D341Med (cell line): ENCODE data around the gene ZNF311.
"Not testable (repeated sequence)": the region's sequence is repeated elsewhere in the genome, so short reads cannot be mapped to it uniquely, and the experiment has no call there.

ENCODE experiments used
- DNase-seq: peaks from one replicate; pipeline ENCODE4 v3.0.0; 2012; ENCODE audit warnings: low spot score

ZNF311 gene

DNA sequence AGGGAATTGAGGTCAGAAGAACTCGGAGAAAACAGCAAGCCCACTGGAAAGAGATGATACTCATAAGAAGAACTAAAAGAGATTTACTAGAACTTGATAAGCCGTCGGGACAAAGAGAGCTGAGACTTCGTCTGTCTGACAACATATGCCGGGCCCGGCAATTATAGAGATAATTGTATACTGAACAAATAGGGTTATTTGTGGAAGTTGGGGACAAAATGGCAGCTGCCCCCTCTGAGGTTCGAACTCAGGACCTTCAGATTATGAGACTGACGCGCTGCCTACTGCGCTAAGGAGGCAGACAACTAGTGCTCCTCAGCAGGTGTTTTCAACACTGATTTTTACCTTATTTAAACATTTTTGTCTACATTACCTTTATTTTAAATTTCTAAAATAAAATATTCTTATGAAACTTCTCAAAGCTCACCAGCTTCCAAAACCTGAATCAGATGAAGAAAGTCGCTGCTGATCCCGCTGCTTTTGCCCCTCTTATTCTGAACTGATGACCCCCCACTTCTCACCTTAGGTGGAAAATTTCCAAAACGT, 52.0 kb downstream of the ZNF311 start:
- peak; percentile 71 for DNase-seq

DNA sequence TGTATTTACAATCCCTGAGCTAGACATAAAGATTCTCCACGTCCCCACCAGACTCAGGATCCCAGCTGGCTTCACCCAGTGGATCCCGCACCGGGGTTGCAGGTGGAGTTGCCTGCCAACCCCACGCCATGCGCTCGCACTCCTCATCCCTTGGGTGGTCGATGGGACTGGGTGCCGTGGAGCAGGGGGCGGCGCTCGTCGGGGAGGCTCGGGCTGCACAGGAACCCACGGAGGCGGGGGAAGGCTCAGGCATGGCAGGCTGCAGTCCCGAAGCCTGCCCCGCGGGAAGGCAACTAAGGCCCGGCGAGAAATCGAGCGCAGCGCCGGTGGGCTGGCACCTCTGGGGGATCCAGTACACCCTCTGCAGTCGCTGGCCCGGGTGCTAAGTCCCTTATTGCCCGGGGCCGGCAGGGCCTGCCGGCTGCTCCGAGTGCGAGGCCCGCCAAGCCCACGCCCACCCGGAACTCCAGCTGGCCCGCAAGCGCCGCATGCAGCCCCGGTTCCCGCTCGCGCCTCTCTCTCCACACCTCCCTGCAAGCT, 55.4 kb downstream of the ZNF311 start:
- DNase-seq: not testable (repeated sequence)

DNA sequence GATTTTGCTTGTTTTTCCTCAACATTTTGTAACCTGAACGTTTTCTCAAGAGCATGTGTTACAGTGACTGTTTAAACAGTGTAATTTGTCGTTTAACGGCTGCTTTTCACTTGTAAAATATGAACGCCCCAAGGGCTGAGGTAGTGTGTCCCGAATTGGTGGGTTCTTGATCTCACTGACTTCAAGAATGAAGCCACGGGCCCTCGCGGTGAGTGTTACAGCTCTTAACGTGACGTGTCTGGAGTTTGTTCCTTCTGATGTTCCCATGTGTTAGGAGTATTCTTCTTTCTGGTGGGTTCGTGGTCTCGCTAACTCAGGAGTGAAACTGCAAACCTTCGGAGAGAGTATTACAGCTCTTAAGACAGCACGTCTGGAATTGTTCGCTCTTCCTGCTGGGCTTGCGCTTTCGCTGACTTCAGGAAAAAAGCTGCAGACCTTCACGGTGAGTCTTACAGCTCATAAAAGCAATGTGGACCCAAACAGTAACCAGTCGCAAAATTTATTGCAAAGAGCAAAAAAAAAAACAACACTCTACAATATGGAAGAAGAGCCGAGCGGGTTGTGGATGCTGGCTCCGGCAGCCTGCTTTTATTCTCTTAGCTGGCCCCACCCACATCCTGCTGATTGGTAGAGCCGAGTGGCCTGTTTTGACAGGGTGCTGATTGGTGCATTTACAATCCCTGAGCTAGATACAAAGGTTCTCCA, 56.2 kb downstream of the ZNF311 start:
- DNase-seq: no peak

DNA sequence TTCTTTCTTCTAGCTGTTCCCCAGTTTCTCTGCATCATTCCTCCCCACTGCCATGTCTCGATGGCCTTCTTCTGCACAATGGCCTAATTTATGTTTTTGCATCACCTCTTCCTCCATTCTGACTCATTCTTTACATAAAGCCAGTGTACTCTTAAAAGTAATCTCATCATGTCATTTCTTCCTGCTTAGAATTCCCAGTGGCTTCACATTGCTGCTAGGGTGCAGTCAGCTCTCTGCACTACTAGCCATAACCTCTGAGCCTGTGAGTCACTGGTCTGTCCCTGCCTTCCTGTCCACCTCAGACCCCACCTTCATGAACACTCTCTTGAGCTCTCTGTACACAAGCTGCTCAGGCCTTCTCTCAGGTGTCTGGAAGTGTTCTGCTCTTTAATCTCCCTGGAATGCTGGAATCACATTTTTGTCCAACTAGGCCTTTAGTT, 57.3 kb downstream of the ZNF311 start:
- DNase-seq: no peak

DNA sequence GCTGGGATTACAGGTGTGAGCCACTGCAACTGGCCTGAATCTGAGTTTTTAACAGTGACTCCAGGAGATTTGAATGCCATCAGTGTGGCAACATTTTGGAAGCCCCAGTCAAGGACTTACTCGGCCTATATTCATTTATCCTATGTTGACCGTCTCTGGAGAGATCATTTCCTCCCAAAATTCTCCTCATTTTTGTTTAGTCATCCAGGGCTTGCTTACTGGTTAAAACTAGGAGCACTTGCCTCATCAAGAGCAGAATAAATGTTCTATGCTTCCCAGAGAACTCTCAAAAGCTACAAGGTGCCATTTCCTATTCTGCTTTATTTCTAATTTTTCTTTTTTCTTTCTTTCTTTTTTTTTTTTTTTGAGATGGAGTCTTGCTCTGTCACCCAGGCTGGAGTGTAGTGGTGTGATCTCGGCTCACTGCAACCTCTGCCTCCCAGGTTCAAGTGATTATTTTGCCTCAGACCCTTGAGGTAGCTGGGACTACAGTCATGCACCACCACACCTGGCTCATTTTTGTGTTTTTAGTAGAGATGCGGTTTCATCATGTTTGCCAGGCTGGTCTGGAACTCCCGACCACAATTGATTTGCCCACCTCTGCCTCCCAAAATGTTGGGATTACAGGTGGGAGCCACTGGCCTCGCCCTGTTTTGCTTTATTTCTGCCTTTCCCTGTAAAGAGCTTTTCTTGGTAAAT, 57.9 kb downstream of the ZNF311 start:
- no peak for DNase-seq

DNA sequence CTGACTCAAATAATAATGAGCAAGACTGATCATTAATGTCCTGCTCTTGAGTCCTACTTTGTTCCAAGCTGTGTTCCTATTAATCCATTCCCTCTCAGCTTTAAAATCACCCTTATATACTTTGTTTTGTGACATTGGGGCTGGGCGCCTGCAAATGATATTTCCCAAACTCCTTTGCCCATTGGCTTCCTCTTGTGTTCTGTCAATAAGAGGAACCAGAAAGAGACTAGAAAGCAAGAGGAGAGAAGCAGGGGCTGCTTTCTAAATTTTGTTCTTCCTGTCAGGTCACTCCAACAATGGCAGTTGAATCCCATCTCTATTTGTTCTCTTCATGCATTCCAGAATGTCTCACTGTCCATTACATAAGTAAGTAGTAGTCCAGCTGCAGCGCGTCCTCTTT, 59.8 kb downstream of the ZNF311 start:
- DNase-seq: no peak
